Measurements from ENCODE around the gene GTPBP1. TPM values are rescaled to one million over a fixed set of nuclear protein-coding genes. Genes with fewer than 3 reads are reported as not detected.

GTPBP1 gene
- total and polyA plus RNA-seq, 2 of the 4 experiments (the other 2 are of a cell fraction) = 12.4 to 29.5 TPM

GRCh38 chr22:38724926-38725571 lies 19.3 kb downstream of the GTPBP1 start:
- H3K18ac ChIP-seq (ENCODE audit: low read depth, low read length) = no peak overlapping the region
- no peak overlapping the region for H3K4me3 ChIP-seq (ENCODE audit: insufficient read depth, low read depth, low read length)
- no peak overlapping the region for H3K56ac ChIP-seq (ENCODE audit: extremely low read depth, insufficient read depth, low read length)
- no peak overlapping the region for H3K23ac ChIP-seq (ENCODE audit: low read depth, low read length)
- no peak overlapping the region for H3K27ac ChIP-seq (ENCODE audit: insufficient read depth, low read length)
- H2AFZ ChIP-seq (replicated peaks; ENCODE audit: low read length, poor library complexity) = no peak overlapping the region
- intact Hi-C loops (cut with micrococcal nuclease) (no loop called here), dilution Hi-C loops (cut with HindIII; ENCODE audit: low sequenced_read_pairs, unreplicated experiment) (no loop called here), in situ Hi-C loops (cut with MboI; ENCODE audit: low sequenced_read_pairs) (no loop called here)
- no peak overlapping the region for H2AK9ac ChIP-seq (replicated peaks; ENCODE audit: low read depth, low read length, poor library complexity)
- TF ChIP-seq RCOR1 (IDR thresholded peaks at IDR 0.05; ENCODE audit: insufficient replicate concordance, low read length) = no peak
- peak; percentile 33 for TF ChIP-seq SMC3 (IDR thresholded peaks at IDR 0.05; ENCODE audit: low read depth, low read length)
- TF ChIP-seq CTCF (conservative IDR thresholded peaks at IDR 0.05; ENCODE audit: low read depth, low read length) = peak; percentile 47
- no peak overlapping the region for H2BK5ac ChIP-seq (ENCODE audit: low read depth, low read length, poor library complexity, severe bottlenecking)
- H3K4me2 ChIP-seq (ENCODE audit: low read depth, low read length) = no peak overlapping the region
- peaks cover 5% of the 10 kb centered on the region; the same call in 1 of the 2 replicates for H3K9me1 ChIP-seq (ENCODE audit: insufficient read depth, low read length)
- ChIA-PET POLR2A (ENCODE audit: unreplicated experiment) (no interaction called here), CTCF (interaction anchor here (1.2 to 2.2 kb wide), 3 partner anchors 9 to 18 kb away, joined by 3 to 11 read pairs (median 4); no protein-coding TSS in a partner anchor)
- no peaks in the 10 kb centered on the region for H3K4me1 ChIP-seq (ENCODE audit: control insufficient read depth, insufficient read depth, low read length)
- no peak overlapping the region for H4K8ac ChIP-seq (ENCODE audit: low read depth in 2 of 2, low read length in 2 of 2)
- peaks cover 6% of the 10 kb centered on the region; the same call in 1 of the 2 replicates for H4K20me1 ChIP-seq (ENCODE audit: insufficient read depth, low read length)
- H3K27me3 ChIP-seq (ENCODE audit: control insufficient read depth, insufficient read depth, low read length) = no peaks in the 10 kb centered on the region
- H2BK20ac ChIP-seq (ENCODE audit: low read depth, low read length) = no peak overlapping the region
- no TSS peak for BruUV-seq (replicated peaks)
- H3K79me1 ChIP-seq (ENCODE audit: low read depth in 1 of 2, low read length in 2 of 2) = peaks cover 15 to 45% of the 10 kb centered on the region in 2 experiments
- H2AK5ac ChIP-seq (ENCODE audit: low read depth, low read length) = no peak overlapping the region
- no peaks in the 10 kb centered on the region for H3K9me3 ChIP-seq (ENCODE audit: control insufficient read depth, insufficient read depth, low read length)
- no peak overlapping the region for H4K5ac ChIP-seq (ENCODE audit: low read depth, low read length)
- no peak overlapping the region for H3K9ac ChIP-seq (ENCODE audit: low read depth, low read length)
- H3K4ac ChIP-seq (ENCODE audit: low read depth, low read length) = no peak overlapping the region
- H2BK120ac ChIP-seq (ENCODE audit: low read depth, low read length) = no peak overlapping the region
- no peak overlapping the region for H2BK15ac ChIP-seq (ENCODE audit: low read depth, low read length)
- H3K36me3 ChIP-seq (ENCODE audit: control insufficient read depth, insufficient read depth, low read length) = peaks cover 73% of the 10 kb centered on the region
- ATAC-seq (ENCODE audit: low read depth) (peak; percentile 81), DNase-seq (peak; percentile 41)
- no peak overlapping the region for H4K91ac ChIP-seq (ENCODE audit: insufficient read depth, low read depth, low read length)
- H3K14ac ChIP-seq (replicated peaks; ENCODE audit: low read depth, low read length) = no peak overlapping the region
- WGBS, 2 experiments (ENCODE audit: extremely low coverage in 2 of 2, insufficient read length in 1 of 2) = 100% methylated on average over 2 of the region's 3 CpGs; no CpG with 5 or more reads in 1 of the 2 experiments

Data from IMR-90 (cell line).